SW480 (cell line): Measurements from ENCODE around the gene PITX3.

Source experiments
- DNase-seq: peaks from one replicate; pipeline ENCODE4 v3.0.0-alpha.2; 2016; ENCODE audit warnings: low spot score

The PITX3 gene

DNA sequence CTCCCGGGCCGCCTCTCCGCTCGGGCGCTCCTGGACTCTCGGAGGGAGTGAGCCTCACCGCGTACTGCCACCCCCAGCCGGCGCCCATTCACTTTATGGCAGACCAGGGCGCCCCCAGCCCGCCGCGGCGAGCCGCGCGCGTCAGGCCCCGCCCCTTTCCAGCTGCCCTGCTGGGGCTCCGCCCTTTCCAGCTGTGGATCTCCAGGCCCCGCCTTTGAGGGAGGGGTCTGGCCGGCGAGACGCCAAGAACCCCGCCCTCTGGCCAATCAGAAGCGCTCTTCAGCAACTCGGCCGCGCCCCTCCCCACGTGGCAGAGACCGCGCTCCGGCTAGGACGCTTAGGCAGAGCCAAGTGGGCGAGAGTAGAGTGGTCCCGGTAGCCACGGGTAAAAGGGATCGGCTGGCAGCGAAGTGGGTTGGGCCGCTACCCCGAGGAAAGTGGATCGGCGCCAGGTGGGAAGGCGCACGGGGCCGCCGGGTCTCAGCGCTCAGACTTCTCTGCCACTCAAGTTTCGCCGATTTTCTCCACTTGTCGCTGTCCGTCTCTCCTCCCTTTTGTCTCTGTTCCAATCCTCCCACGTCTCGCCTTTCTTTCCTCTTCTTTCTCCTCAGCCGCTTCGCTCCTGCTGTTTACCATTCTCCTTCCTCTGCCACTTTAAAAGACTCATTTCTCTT, at the start of gene PITX3:
Gene PITX3 (minus strand): TSS at position 69 of the 674 bp plus-strand sequence. CDS start 9,432 bp downstream, outside the sequence.
- peak; percentile 85 for DNase-seq

DNA sequence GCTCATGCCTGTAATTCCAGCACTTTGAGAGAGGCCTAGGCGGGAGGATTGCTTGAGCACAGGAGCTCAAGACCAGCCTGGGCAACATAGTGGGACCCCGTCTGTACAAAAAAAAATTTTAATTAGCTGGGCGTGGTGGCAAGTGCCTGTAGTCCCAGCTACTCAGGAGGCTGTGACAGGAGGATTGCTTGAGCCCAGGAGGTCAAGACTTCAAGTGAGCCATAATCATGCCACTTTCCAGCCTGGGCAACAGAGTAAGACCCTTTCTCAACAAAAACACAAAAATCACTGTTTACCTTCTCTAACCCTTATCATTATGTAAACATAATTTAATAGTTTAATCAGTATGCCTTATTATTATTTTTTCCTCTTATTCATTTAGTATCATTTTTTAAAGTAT, 48.5 kb upstream of the PITX3 start:
- no peak for DNase-seq

DNA sequence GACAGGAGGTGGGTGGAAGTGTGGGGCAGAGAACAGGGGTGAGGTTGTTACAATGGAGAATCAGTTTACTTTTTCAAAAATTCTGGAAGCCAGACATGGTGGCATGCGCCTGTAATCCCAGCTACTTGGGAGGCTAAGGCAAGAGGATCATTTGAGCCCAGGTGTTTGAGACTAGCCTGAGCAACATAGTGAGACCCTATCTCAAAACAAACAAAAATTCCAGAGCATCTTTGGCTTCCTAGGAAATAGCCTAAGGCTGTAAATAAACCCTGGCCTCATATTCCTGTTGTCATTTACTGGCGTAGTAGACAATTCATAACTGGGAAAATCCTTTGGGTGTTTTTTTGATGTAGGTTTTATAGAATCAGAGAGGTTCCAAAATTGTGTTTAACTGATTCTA, 48.0 kb upstream of the PITX3 start:
- no peak for DNase-seq

DNA sequence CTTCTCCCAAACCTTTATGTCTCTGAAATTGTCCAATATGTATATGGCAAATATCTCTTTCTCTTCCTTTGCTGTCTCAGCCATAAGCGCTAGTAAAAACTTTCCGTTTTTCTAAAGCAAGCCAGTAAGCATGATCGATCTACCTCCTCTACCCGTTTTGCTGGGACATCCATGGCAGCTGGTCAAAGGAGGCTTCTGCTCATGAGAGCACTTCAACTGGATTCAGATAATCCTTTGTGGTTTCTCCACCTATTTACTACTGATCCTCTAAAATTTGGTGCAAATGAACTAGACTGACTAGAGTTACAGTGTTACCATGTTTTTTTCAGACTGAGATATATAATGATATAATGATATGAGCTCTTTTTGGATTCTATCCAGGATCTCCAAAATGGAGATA, 46.7 kb upstream of the PITX3 start:
- DNase-seq = no peak

DNA sequence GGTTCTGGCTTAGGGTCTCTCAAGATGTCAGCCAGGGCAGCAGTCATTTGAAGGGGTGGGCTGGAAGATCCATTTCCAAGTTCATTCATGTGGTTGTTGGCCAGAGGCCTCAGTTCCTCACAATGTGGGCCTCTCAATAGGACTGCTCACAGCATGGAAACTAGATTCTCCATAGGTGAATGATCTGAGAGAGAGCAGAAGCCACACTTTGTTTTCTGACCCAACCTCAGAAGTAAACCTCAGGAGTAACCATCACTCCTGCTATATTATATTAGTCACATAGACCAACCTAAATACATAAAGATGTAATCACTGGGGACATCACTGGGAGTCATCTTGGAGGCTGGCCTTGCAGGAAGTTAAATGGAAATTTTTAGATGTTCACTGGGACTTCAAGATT, 46.2 kb upstream of the PITX3 start:
- no peak for DNase-seq

DNA sequence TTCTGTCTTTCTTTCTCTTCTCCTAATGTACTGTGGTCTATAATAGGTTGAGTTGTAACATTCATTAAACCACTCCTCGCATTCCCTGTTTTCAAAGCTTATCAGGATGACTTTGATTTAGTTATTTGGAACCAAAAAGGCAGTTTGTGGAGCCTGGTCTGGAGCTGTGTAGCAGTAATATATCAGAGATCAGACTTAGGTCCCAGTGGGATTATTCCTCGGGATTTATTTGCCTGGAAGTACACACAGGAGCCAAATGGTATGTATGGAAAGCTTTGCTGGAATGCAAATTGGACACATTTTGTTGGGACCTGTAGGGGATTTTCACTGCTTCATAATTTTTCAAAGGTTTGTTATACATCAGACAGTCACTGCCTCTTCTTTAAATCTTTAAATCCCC, 44.9 kb upstream of the PITX3 start:
- no peak for DNase-seq

DNA sequence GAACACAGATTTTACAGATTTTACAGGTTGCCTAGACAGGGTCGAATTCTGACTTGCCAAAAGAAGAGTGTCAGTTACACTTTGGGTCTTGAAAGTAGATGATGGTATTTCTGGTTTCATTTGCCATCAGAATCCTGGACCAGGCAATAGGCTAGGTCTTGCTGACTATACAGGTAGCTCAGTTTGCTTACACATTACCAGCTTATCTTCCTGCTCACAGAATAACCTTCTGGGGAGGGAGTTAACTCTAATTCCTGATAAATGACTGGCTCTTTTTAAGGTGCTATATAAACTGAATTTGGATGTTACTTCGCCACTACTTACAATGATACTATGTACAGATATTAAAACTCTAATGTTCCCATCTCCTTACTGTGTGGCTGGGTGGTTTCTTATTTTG, 43.8 kb upstream of the PITX3 start:
- DNase-seq = no peak

DNA sequence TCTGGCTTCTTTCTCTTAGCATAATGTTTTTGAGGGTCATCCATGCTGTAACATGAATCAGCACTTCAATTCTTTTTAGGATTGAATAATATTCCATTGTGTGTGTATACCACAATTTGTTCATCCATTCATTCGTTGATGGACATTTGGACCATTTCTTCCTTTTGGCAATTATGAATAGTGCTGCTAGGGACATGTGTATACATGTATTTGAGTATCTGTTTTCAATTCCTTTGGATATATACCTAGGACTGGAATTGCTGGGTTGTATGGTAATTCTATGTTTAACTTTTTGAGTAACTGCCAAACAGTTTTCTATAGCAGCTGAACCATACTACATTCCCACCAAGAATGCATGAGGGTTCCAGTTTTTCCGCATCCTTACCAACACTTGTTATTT, 43.2 kb upstream of the PITX3 start:
- no peak for DNase-seq

DNA sequence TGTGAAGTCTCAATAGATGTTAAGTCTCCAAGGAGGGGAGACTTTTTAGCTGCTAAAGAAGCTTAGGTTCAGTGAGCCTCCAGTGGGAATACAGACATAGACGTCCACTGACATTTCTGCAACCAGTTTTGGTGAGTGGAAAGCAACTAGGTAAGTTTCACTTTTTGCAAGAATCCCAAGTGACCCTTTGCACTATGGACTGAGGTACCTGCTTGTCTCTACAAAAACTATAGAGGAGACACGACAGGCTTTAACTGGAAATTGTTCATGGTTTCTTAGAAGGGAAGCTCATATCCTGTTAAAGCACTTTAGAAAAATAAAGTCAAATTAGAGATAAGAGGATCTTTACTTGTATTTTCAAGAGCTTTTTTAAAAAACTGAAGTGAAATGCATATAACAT, 42.6 kb upstream of the PITX3 start:
- DNase-seq = no peak

DNA sequence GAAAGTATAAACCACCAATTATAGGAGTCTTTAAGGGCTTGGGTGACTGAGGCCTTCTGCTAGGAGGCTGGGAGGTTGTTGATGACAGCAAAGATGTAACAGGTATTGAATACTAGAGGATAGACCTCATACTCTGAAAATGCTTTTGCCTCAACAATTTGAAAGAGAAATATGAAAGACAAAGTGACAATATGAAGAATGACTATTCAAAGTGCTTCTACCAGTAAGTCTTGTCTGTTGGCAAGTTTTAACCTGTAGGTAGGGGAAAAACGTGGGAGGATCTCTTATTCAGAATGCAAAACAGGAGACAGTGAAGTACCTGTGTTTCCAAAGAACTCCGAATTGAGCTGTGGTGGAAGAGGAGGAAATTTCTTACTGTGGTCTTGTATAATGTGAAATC, 42.2 kb upstream of the PITX3 start:
- no peak for DNase-seq

DNA sequence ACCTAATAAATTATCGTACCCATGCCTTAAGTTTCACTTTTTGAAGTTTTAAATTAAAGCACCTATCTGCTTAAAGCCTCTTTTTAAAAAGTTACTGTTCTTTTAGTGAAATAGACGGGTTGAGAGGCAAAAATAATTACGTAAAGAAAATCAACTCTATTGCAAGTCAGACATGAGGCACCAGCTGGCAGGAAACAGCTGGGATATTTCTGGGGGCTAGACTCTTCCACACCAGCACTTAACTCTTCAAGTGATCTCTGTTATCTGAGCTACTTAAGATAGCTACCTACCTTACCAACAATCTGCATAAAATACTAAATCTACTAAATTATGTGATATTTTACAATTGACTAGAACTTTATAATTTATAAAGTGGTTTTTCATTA, 39.8 kb upstream of the PITX3 start:
- DNase-seq = no peak

DNA sequence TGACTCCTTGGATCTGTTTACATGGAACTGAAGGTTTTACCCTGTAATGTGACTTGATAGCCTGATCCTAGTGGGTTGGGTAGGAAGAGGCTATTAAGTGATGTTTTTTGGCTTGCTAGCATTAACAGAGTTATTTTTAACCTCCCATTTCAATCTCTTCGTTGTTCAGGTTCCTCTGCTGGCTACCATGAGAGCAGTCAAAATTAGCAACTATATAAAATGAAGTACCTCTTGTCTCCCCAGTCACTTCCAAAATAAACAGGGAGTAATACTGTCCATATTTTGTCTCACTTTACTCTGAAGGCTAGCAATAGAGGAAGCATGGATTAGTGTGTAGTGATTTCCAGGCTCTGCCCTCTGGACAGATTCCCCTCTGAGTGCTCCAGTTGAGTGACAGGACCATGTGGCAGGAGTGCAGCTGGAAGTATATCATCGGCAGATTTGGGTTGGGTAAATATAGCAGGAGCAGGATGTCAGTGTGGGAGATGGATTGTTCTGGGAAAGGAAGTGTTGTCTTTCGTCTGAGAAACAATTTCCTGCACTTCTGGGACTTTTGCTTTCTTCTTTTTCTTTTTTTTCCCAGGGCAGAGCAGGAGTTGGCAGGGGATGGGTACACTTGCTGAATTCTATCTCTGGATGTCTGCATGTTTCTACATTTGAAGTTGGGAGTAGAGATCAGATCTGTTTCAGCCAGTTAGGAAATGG, 39.2 kb upstream of the PITX3 start:
- DNase-seq = no peak

DNA sequence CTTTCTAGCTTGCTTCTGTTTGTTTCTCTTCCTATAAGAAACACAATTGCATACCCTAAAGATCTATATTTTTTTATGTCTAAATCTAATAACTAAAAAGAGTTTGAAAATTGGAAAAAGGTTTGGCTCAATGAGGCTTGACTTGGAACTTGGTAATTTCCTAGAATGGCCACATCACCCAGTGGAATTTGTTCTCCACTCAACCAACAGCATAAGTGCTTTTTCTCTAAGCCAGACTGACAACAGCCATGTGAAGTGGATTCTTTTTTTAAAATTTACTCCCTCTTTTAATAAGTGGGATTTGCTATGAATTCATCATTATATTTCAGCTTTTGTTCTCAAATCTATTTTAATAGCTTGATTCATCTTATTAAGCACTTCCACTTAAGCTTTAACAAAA, 37.8 kb upstream of the PITX3 start:
- DNase-seq = no peak

DNA sequence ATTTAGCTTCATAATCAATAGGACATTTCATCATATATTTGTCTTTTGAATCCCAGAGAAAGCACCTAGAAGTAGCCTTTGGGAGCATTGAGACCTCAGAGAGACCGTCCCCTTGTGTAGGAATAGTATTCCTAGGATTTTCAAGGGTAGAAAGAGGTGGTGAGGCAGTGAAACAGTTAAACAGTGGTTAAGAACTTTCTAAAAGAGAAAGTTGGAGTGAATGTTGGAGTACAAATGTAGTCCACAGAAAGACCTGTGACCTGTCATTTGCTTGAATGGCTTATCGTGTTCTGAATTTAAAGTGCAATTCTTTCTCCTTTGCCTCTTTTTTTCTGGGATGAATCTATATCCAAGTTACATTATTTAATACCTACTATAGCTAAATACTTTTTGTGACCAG, 34.0 kb upstream of the PITX3 start:
- no peak for DNase-seq

DNA sequence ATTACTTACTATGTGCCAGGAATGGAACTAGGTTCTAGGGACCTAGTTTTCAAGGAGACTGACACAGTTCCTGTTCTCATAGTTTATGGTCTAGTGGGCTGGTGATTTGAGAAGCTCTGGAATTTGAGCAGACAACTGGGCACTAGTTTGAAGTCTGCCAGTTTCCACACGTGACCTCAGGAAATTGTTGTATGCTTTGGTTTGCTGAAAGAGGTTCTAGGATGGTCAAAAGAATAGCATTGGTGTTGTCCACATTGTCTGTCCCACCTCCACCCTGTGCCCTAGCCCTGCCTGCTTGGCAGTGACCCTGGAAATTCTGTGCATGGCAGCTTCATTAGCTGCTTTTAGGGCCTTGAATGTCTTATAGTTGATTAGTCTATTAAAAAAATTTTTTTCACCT, 32.8 kb upstream of the PITX3 start:
- DNase-seq = no peak

DNA sequence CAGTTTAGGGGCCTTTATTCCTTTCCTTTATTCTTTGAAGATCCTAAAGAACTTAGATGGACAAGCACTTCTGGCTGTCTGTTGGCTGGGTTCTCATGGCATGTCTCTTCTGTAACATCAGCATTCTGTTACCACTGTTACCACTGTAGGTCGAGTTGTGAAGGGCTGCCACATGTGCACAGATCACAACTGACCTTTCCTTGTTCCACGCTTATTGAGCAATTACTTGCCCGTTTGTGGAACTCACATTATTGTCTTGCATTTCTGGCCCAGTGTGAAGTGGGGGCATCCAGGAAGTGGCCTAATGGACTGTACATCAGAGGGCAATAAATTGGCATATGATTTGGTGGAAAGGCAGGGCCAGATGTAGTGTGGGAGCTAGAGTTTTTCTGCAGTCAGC, 27.7 kb upstream of the PITX3 start:
- no peak for DNase-seq

DNA sequence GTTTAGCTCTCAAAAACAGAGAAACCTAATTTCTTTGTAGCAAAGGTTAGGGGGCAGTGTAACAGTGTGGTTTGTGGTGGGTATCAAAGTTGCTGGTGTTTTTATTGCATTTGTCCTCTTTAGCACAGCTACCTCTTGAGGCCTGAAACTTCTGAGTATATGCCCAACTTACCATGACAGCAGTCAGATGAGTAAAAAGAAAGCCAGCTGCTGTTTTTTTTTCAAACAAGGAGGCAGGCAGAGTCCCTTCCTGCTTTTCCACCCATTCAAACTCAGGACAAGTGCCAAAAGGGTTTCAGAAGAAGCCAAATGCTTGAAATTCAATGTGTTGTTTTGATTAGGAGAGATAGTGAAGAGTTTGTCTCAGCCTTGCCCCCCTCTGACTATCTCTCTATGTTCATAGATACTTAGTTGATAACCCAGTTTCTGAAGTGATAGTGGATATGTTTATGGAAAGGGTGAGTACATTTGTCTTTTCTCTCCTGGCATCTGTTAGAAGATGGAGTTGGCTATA, 27.1 kb upstream of the PITX3 start:
- DNase-seq = no peak

DNA sequence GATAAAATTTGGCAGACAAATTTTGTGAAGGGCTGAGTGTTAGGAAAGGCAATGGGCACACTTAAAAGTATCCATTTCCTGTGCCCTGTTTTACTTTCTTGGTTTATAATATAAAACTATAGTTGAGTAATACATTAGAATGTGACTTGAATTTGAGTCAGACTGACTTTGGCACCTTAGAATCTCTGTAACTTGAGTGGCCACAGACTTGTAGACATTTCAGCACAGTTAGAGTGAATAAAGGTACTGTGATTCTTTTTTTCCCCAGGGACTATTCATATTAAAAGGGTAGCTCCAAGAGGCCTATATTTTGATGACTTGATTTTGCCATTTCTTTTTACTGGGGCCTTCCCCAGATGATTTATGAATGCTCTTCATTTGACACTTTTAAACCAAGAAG, 26.4 kb upstream of the PITX3 start:
- DNase-seq = no peak

DNA sequence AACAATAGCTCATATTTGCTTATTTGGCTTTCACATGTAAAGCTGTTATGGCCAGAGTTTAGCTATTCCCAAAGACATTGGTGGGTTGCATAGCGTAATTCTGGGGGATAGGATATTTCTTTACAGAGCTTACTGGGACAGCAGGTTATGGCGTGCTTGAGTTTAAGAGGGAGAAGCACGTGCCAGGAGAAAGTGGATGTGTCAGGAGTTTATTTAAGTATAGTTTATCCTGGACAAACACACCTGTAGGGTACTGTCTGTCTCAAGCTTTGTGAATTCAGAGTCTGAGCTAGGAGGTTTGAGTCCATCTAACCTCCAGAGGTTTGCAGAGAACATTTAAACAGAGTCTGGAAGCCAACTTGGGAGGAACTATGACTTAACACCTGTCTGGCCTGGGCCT, 25.4 kb upstream of the PITX3 start:
- DNase-seq = no peak

DNA sequence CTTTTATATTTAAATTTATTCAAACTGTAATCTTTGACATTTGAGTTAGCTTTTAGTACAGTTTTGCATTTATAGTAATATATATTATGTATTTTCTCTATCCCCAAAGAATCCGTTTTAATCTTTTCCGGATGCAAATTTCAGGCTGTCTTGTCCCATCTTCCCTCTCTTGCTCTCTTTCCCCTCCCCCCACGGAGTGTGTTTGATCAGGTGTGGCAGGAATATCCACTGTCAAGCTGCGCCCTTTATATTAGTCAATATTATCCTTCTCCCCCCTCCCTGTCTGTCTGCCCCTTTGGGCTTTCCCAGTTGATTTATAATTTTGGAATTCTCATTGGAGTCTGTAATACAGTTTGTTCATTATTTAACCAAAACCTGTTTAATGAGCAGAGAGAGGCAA, 23.1 kb upstream of the PITX3 start:
- DNase-seq = no peak

DNA sequence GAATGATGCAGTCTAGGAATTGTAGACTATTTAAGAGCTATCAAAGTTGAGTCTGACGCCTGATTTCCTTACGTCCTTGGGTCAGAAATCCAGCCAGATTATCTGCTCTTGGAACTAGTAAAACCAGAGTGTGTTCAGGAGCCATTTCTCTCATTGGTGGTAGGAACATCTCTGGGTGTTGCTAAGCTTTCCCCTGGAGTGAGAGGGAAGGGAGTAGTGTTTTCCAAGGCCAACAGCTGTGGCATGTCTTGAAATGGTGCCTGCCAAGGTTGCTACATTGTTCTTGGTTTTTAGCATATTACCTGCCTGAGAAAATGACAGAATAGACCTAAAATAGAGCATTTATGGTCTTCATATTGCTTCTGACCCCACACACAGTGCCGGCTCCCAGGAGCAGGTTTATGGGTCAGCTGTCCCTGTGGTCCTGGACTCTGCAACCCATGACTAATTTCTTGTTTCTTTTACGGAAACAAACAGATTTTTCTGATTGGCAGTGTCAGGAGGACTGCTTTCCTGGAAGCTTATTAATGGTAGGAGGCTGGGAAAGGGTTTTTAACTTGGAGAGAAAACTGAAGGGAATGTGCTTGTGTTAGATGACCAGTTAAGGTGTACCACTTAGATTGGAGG, 21.5 kb upstream of the PITX3 start:
- DNase-seq = no peak

DNA sequence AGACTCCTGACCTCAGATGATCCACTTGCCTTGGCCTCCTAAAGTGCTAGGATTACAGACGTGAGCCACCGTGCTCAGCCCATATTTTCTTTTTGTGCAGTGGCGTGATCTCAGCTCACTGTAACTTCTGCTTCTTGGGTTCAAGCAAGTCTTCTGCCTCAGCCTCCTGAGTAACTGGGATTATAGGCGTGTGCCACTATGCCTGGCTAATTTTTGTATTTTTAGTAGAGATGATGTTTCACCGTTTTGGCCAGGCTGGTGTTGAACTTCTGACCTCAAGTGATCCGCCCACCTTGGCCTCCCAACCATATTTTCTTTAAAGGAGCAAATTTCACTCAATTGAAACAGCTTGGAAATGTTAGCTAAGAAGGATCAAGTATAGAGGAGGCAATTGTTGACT, 20.5 kb upstream of the PITX3 start:
- no peak for DNase-seq

DNA sequence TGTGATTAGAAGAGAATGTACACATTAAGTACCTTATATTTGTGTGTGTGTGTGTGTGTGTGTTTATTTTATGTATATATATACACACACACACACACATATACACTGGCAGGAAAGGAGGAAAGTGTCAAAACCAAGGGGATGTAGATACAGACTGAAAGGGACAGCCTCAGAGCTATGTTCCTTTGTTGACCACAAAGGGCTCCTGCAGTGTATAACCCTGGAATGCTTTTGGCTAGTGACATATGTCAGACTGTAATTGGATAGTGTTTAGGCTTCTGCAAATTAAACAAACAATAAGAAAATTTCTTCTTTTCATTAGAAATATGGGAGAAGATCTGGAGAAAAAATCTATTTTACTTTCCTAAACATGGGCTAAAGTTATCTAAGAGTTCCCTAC, 19.9 kb upstream of the PITX3 start:
- DNase-seq = no peak

DNA sequence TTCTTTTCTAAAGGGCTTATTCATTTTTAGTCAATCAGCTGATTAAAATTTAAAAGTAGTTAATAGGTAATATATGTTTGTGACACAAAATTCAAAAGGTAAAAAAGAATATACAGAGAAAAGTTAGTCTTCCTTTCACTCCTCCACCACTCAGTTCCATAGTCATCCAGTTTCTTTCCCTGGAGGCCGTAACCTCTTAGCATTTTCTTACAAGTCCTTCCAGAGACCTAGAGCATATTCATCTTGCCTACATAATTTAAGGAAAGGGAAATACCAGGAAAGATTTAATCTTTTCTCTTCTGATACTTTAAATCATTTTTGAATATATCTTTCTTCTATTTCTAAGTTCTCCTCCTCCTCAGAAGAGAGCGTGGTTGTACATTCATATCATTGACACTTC, 14.1 kb upstream of the PITX3 start:
- no peak for DNase-seq
